SU-DHL-6 (cell line): ENCODE data around the gene GPC1.

Experiments
- CTCF ChIP-seq: fragments of 200-600 bp; sonication (generic); IDR thresholded peaks from one replicate; pipeline ENCODE4 v1.5.1; 2017; ENCODE audit warnings: antibody characterized with exemption, mild to moderate bottlenecking, low read length, moderate library complexity; ENCODE audit not compliant: insufficient read depth, poor library complexity, severe bottlenecking
- EZH2phosphoT487 ChIP-seq: fragments of 200-600 bp; sonication (generic), shearing (Covaris generic); conservative IDR thresholded peaks from 2 replicates; pipeline ENCODE4 v1.6.1; 2018; ENCODE audit warnings: mild to moderate bottlenecking, antibody characterized with exemption, low read length, moderate library complexity, mixed read lengths

- TF ChIP-seq CTCF (no peak), EZH2phosphoT487 (no peak)
Observed at GRCh38 chr2:240434728-240435456, 571 bp upstream of the GPC1 start.
